GM12878 (cell line): ENCODE measurements around the gene FUBP1. TPM values are rescaled to one million over a fixed set of nuclear protein-coding genes. Genes with fewer than 3 reads are reported as not detected.

Experiments used
- BACH1 ChIP-seq: fragments of 450-650 bp; IDR thresholded peaks from 2 replicates; pipeline ENCODE4 v1.6.1; 2017; ENCODE audit warnings: mild to moderate bottlenecking, borderline replicate concordance
- CBFB ChIP-seq: IDR thresholded peaks from 2 replicates; pipeline ENCODE4 v1.6.1; 2016; ENCODE audit warnings: antibody characterized with exemption, low read depth
- CEBPB ChIP-seq, 2 experiments: fragments of 150-350 bp in 1 of 2; IDR thresholded peaks; 2 replicates each; pipeline ENCODE4 v1.6.1; 2012 to 2014; ENCODE audit warnings: low read depth in 2 of 2, low read length in 2 of 2, borderline replicate concordance in 1 of 2, inconsistent platforms in 1 of 2
- DPF2 ChIP-seq: fragments of 450-650 bp; IDR thresholded peaks from 2 replicates; pipeline ENCODE4 v1.6.1; 2017; ENCODE audit warnings: mild to moderate bottlenecking
- ETV6 ChIP-seq, 2 experiments: fragments of 450-650 bp in 1 of 2; IDR thresholded peaks in 1 of 2; conservative IDR thresholded peaks in 1 of 2; 2 replicates each; pipeline ENCODE4 v1.6.1; 2014; ENCODE audit warnings: antibody characterized with exemption in 1 of 2, borderline replicate concordance in 1 of 2, low read depth in 1 of 2, mild to moderate bottlenecking in 1 of 2, moderate library complexity in 1 of 2
- EZH2 ChIP-seq: IDR thresholded peaks from 2 replicates; pipeline ENCODE4 v1.6.1; 2012; ENCODE audit warnings: low read depth, mild to moderate bottlenecking, control low read depth, inconsistent platforms, low read length, borderline replicate concordance; ENCODE audit not compliant: control insufficient read depth
- FOXM1 ChIP-seq: IDR thresholded peaks from 2 replicates; pipeline ENCODE4 v1.6.1; 2012; ENCODE audit warnings: low read depth, mild to moderate bottlenecking, inconsistent platforms, low read length, moderate library complexity
- HDGF ChIP-seq: fragments of 450-650 bp; IDR thresholded peaks from 2 replicates; pipeline ENCODE4 v1.6.1; 2016; ENCODE audit warnings: antibody characterized with exemption
- HSF1 ChIP-seq: fragments of 150-350 bp; IDR thresholded peaks from 2 replicates; pipeline ENCODE4 v1.6.1; 2014; ENCODE audit warnings: mild to moderate bottlenecking, low read depth, low read length
- IRF5 ChIP-seq: fragments of 450-650 bp; IDR thresholded peaks from 2 replicates; pipeline ENCODE4 v1.6.1; 2017; ENCODE audit warnings: borderline replicate concordance
- MYC ChIP-seq: IDR thresholded peaks from 2 replicates; pipeline ENCODE4 v1.6.1; 2011; ENCODE audit warnings: mild to moderate bottlenecking, low read length, moderate library complexity, inconsistent platforms; ENCODE audit not compliant: insufficient read depth, insufficient replicate concordance, insufficient read length, severe bottlenecking
- RCOR1 ChIP-seq: conservative IDR thresholded peaks from 2 replicates; pipeline ENCODE4 v1.6.1; 2012; ENCODE audit warnings: low read depth, low read length, improper control_type of control experiment
- SMC3 ChIP-seq: IDR thresholded peaks from 2 replicates; pipeline ENCODE4 v1.6.1; 2011; ENCODE audit warnings: low read length, improper control_type of control experiment, borderline replicate concordance
- TARDBP ChIP-seq: IDR thresholded peaks from 2 replicates; pipeline ENCODE4 v1.6.1; 2016; ENCODE audit warnings: borderline replicate concordance
- ZBTB40 ChIP-seq: fragments of 450-650 bp; IDR thresholded peaks from 2 replicates; pipeline ENCODE4 v1.6.1; 2016; ENCODE audit warnings: mild to moderate bottlenecking, moderate library complexity, borderline replicate concordance
- ZNF384 ChIP-seq: IDR thresholded peaks from 2 replicates; pipeline ENCODE4 v1.6.1; 2012; ENCODE audit warnings: low read depth, mild to moderate bottlenecking, low read length, improper control_type of control experiment, borderline replicate concordance
- ZSCAN29 ChIP-seq: fragments of 450-650 bp; IDR thresholded peaks from 2 replicates; pipeline ENCODE4 v1.6.1; 2017; ENCODE audit warnings: mild to moderate bottlenecking, moderate library complexity
- polyA plus RNA-seq, 11 experiments: library from polyadenylated mRNA; depleted of rRNA in 4 of 11; unstranded in 6 of 11; stranded (reverse) in 5 of 11; fragments of >200 nt; fragmentation: Nextera tagmentation in 4 of 11; fragmentation: Illumina TruSeq in 1 of 11; extraction: Ambion mirVana in 4 of 11; extraction: Trizol in 1 of 11; gene quantifications; 1 replicate in 1 of 11; 2 replicates in 10 of 11; pipeline versions ENCODE4 v1.2.1 to v1.2.3, GENCODE V29; 2011 to 2016; ENCODE audit warnings: inconsistent platforms in 2 of 11, missing spikeins in 2 of 11, low read depth in 1 of 11
- total RNA-seq, 4 experiments: library from RNA; depleted of rRNA in 3 of 4; stranded (reverse); fragments of >200 nt in 3 of 4; fragmentation: Illumina TruSeq in 1 of 4; extraction: Trizol in 1 of 4; gene quantifications; 2 replicates each; pipeline versions ENCODE4 v1.2.1 to v1.2.3, GENCODE V29; 2013 to 2021

The FUBP1 gene
- total and polyA plus RNA-seq, 10 of the 15 experiments (the other 5 are each of a cell fraction or from before 2014, with no cell fraction given), result 110 to 343 (median 191) TPM

- TF ChIP-seq IRF5, result peak; percentile 90
- TF ChIP-seq CBFB, result peak; percentile 96
- TF ChIP-seq ZSCAN29, result 0 out of 2 replicates have a peak, but pooled peaks have one; percentile 18
- no peak for TF ChIP-seq CEBPB (IDR thresholded peaks at IDR 0.05; ENCODE audit: borderline replicate concordance in 1 of 2, low read depth in 2 of 2, low read length in 2 of 2)
- TF ChIP-seq TARDBP, result no peak
- TF ChIP-seq MYC, result peak; percentile 47
- TF ChIP-seq ETV6 (conservative IDR thresholded peaks at IDR 0.05 in 1 of 2, IDR thresholded peaks at IDR 0.05 in 1 of 2; ENCODE audit: borderline replicate concordance in 1 of 2, low read depth in 1 of 2), result no peak
- TF ChIP-seq HDGF, result no peak; the same call in 1 of the 2 replicates
- TF ChIP-seq EZH2, result no peak
- TF ChIP-seq FOXM1, result 0 out of 2 replicates have a peak, but pooled peaks have one; percentile 3
- TF ChIP-seq HSF1, result no peak
- peak; percentile 40; the same call in 1 of the 2 replicates for TF ChIP-seq SMC3
- peak; percentile 88 for TF ChIP-seq BACH1
- TF ChIP-seq RCOR1, result peak; percentile 98
- no peak for TF ChIP-seq ZBTB40
- TF ChIP-seq ZNF384, result no peak
- TF ChIP-seq DPF2, result peak; percentile 18; the same call in 1 of the 2 replicates
These were observed at the start of gene FUBP1 (continued) for GRCh38 chr1:77978969-77979876.
